ENCODE data around the gene TRIP13.
A peak's percentile ranks its signal among the peaks of the same experiment; 100 is the strongest.

The TRIP13 gene

DNA sequence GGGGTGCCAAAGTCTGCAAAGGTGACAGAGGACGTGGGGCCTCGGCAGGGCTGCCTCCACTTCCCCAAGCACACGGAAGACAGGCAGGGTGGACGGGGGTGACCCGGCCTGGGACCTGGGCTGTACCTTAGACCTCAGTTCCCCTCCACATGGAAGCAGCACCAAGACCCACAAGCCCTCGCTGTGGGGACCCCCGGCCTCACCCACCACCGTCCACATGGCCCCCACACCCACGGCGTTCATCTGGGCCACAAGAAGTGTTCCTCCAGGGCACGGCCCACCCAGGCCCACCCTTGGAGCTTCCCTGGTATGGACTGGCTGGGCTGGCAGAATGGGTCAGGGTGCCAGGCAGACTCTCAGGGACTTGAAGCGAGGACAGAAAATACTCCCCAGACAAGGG is 70.1 kb downstream of the TRIP13 start:
- TF ChIP-seq FOXP2 (optimal IDR thresholded peaks at IDR 0.05; ENCODE audit: control extremely low read depth, extremely low read length, insufficient read depth), result no peak
- TF ChIP-seq EZH2 (IDR thresholded peaks at IDR 0.05), result no peak
- no peak for TF ChIP-seq POLR2AphosphoS5 (IDR thresholded peaks at IDR 0.05; ENCODE audit: borderline replicate concordance, low read depth, low read length)
- H3K36me3 ChIP-seq (ENCODE audit: insufficient read depth, low read length), result no peaks in the 10 kb centered on the region
- H3K27ac ChIP-seq, result no peak overlapping the region
- H3K4me3 ChIP-seq, result no peak overlapping the region
- H3K9ac ChIP-seq (ENCODE audit: insufficient read length), result no peak overlapping the region
- no peaks in the 10 kb centered on the region for H3K9me3 ChIP-seq (ENCODE audit: low read depth, low read length)
- no peak for DNase-seq (ENCODE audit: low read depth, low spot score)

DNA sequence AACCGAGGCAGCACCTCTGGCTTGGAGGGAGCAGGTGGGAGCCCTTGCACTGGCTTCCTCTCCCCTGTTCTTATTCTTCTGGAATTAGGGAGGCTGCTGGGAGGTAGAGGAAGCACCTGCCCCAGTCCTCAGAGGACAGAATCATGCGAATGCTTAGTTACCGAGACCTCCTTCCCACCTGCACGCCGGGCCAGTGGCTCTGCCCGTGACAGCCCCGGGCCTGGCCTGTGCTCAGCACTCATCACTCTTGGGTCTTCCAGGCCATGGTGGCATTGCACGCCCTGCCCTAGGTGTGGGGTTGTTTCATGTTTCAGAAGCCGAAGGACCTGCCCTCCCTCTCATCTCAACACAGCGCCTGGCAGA is 70.6 kb downstream of the TRIP13 start:
- no peak overlapping the region; the same call in 1 of the 2 replicates for H3K4me3 ChIP-seq
- no peak for DNase-seq (ENCODE audit: low read depth, low spot score)
- no peaks in the 10 kb centered on the region for H3K36me3 ChIP-seq (ENCODE audit: insufficient read depth, low read length)
- no peak overlapping the region for H3K9ac ChIP-seq (ENCODE audit: insufficient read length)
- H3K9me3 ChIP-seq (ENCODE audit: low read depth, low read length), result no peaks in the 10 kb centered on the region
- H3K27ac ChIP-seq, result no peak overlapping the region
- TF ChIP-seq EZH2 (IDR thresholded peaks at IDR 0.05) (no peak), FOXP2 (optimal IDR thresholded peaks at IDR 0.05; ENCODE audit: control extremely low read depth, extremely low read length, insufficient read depth) (no peak), POLR2AphosphoS5 (IDR thresholded peaks at IDR 0.05; ENCODE audit: borderline replicate concordance, low read depth, low read length) (no peak)

DNA sequence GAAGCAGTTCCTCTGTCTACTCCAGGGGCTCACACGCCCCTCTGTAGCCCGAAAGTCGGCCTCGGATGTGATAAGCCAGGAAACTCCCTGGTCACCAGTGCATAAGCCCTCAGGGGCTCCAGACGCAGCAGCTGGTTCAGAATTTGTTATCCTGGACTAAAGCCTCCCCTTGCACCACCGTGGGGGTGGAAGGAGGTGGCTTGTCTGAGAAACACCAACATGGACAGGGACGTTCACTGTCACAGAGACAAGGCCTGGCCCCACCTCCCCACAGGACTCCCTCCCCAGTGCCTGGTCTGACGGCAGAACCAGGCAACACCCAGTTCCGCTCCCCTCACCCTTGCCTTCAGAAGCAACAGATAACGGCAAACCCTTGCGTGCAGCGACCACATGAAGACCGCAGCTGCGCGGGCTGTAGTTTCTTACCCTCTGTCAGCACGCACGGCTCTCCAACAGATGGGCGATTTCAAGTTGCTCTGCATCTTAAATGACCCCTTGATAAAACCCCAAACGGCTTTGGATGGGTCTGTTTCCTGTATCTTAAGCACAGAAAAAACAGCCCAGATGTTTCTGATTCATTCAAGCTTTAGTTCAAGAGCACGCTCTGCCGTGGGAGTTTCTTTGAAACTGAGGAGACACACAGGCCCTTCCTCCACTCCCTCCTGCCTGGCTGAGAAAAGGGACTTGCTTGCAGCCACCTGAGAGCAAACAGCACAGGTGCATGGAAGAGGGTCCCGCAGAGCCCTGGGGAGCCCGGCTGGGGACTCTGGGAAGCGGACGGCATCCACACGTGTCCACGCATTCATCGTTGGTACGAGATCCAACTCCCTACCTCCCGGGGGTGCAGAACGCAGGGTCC is 71.2 kb downstream of the TRIP13 start:
- no peak for TF ChIP-seq FOXP2 (optimal IDR thresholded peaks at IDR 0.05; ENCODE audit: control extremely low read depth, extremely low read length, insufficient read depth)
- TF ChIP-seq EZH2 (IDR thresholded peaks at IDR 0.05), result no peak
- no peak for TF ChIP-seq POLR2AphosphoS5 (IDR thresholded peaks at IDR 0.05; ENCODE audit: borderline replicate concordance, low read depth, low read length)
- no peak overlapping the region for H3K27ac ChIP-seq
- no peaks in the 10 kb centered on the region for H3K9me3 ChIP-seq (ENCODE audit: low read depth, low read length)
- no peak for DNase-seq (ENCODE audit: low read depth, low spot score)
- H3K9ac ChIP-seq (ENCODE audit: insufficient read length), result no peak overlapping the region
- H3K36me3 ChIP-seq (ENCODE audit: insufficient read depth, low read length), result no peaks in the 10 kb centered on the region
- H3K4me3 ChIP-seq, result peak overlapping the region; percentile 11; the same call in 1 of the 2 replicates

DNA sequence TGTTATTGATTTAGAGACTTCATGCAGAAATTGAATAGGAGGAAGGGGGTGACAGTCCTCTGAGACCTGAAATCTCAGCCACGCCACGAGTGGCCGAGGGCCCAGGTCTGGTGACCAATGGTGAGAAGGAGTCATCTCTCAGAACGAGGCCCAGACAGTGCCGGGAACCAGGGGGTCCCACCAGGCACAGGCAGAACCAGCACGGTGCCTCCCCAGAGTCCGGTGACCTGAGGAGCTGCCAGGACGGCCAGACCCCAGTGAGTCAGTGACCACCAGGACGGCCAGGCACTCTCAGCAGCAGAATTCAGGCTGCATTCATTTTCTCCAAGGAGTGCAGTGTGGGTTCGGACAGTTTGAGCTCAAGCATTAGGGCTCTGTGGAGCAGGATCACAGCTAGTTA is 72.1 kb downstream of the TRIP13 start:
- no peak overlapping the region for H3K4me3 ChIP-seq
- no peaks in the 10 kb centered on the region for H3K9me3 ChIP-seq (ENCODE audit: low read depth, low read length)
- DNase-seq (ENCODE audit: low read depth, low spot score), result no peak
- no peak for TF ChIP-seq POLR2AphosphoS5 (IDR thresholded peaks at IDR 0.05; ENCODE audit: borderline replicate concordance, low read depth, low read length)
- no peak for TF ChIP-seq EZH2 (IDR thresholded peaks at IDR 0.05)
- no peak for TF ChIP-seq FOXP2 (optimal IDR thresholded peaks at IDR 0.05; ENCODE audit: control extremely low read depth, extremely low read length, insufficient read depth)
- H3K36me3 ChIP-seq (ENCODE audit: insufficient read depth, low read length), result no peaks in the 10 kb centered on the region
- H3K27ac ChIP-seq, result no peak overlapping the region
- H3K9ac ChIP-seq (ENCODE audit: insufficient read length), result no peak overlapping the region

DNA sequence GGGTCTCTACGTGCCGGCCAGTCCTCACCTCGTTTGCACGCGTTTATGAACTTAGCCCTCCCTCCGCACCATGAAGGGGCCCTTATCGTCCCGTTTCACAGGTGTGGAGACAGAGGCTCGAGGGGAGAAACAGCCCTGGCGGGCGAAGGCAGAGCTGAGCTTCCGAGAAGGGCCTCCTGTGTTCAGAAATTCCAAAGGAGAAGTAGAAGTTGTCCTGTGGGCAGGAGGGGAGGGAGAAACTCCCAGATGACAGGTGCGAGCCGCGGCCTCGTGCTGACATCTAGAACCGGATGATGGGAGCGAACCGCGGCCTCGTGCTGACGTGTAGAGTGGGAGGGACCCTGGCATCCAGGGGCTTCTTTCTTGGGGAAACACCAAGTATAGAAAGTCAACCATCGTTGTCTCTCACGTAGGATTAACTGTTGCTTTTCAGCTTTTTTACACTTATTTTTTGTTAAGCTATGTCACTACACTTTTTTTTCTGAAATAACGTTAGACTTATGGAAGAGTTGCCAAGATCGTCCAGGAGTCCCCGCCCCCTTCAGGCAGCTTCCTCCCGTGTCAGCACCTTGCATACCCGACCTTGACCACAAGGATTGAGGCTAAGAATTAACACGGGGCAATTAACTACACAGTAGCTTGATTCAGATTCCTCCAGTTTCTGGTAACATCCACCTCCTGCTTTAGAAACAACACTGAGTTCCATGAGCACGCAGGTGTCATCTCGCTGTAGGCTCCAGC is 73.1 kb downstream of the TRIP13 start:
- no peak overlapping the region for H3K4me3 ChIP-seq
- H3K36me3 ChIP-seq (ENCODE audit: insufficient read depth, low read length), result no peaks in the 10 kb centered on the region
- DNase-seq (ENCODE audit: low read depth, low spot score), result no peak
- no peaks in the 10 kb centered on the region for H3K9me3 ChIP-seq (ENCODE audit: low read depth, low read length)
- no peak overlapping the region for H3K27ac ChIP-seq
- no peak for TF ChIP-seq FOXP2 (optimal IDR thresholded peaks at IDR 0.05; ENCODE audit: control extremely low read depth, extremely low read length, insufficient read depth)
- TF ChIP-seq POLR2AphosphoS5 (IDR thresholded peaks at IDR 0.05; ENCODE audit: borderline replicate concordance, low read depth, low read length), result no peak
- no peak for TF ChIP-seq EZH2 (IDR thresholded peaks at IDR 0.05)
- no peak overlapping the region for H3K9ac ChIP-seq (ENCODE audit: insufficient read length)

DNA sequence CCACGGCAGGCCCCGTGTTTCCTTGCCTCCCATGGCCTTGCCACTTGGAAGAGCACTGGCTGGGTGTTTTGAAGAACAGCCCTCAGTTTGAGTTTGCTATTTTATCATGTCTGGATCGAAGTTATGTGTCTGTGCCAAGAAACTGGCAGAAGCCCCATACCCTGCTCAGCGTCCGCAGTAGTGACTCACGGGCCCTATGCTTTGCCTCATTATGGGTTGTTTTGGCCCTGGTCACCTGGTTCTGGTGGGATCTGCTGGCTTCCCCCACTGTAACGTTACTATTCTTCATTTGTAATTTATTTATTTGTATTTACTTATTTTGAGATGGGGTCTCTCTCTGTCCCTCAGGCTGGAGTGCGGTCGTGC is 73.6 kb downstream of the TRIP13 start:
- no peak for DNase-seq (ENCODE audit: low read depth, low spot score)
- TF ChIP-seq EZH2 (IDR thresholded peaks at IDR 0.05) (no peak), POLR2AphosphoS5 (IDR thresholded peaks at IDR 0.05; ENCODE audit: borderline replicate concordance, low read depth, low read length) (no peak), FOXP2 (optimal IDR thresholded peaks at IDR 0.05; ENCODE audit: control extremely low read depth, extremely low read length, insufficient read depth) (no peak)
- Histone ChIP-seq H3K9me3 (ENCODE audit: low read depth, low read length) (no peaks in the 10 kb centered on the region), H3K36me3 (ENCODE audit: insufficient read depth, low read length) (no peaks in the 10 kb centered on the region), H3K4me3 (no peak overlapping the region), H3K27ac (no peak overlapping the region), H3K9ac (ENCODE audit: insufficient read length) (no peak overlapping the region)

DNA sequence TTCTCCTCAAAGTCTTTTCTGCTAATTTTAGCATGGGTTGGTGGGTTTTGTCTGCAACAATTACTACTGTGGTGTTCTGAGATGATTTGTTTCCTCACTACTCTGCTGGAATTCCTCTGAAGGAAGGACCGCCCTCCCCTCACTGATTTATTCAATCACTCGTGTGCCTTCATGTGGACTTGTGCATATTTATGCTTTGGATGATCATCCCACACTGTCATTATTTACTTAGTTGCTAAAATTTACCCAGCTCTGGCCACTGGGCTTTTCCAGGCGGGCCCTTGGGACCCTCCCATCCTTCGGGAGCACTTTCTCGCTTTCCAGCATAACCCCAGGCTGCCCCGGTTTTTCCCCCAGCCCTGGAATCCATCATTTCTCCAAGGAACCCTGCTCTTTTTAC is 74.3 kb downstream of the TRIP13 start:
- Histone ChIP-seq H3K9ac (ENCODE audit: insufficient read length) (no peak overlapping the region), H3K9me3 (ENCODE audit: low read depth, low read length) (no peaks in the 10 kb centered on the region), H3K36me3 (ENCODE audit: insufficient read depth, low read length) (no peaks in the 10 kb centered on the region), H3K27ac (no peak overlapping the region), H3K4me3 (no peak overlapping the region)
- TF ChIP-seq POLR2AphosphoS5 (IDR thresholded peaks at IDR 0.05; ENCODE audit: borderline replicate concordance, low read depth, low read length), result no peak
- TF ChIP-seq FOXP2 (optimal IDR thresholded peaks at IDR 0.05; ENCODE audit: control extremely low read depth, extremely low read length, insufficient read depth), result no peak
- TF ChIP-seq EZH2 (IDR thresholded peaks at IDR 0.05), result no peak
- DNase-seq (ENCODE audit: low read depth, low spot score), result no peak
